ENCODE measurements around the gene AKT1S1. TPM values are rescaled to one million over a fixed set of nuclear protein-coding genes. Genes with fewer than 3 reads are reported as not detected.
A peak's percentile ranks its signal among the peaks of the same experiment; 100 is the strongest.

AKT1S1 gene
- total and polyA plus RNA-seq, 2 of the 13 experiments (the other 11 are each of a cell fraction or from before 2014, with no cell fraction given) = 13.5 to 27.8 TPM

GRCh38 chr19:49873129-49873521, 4.0 kb downstream of the AKT1S1 start:
- TF ChIP-seq ZBTB43 (CRISPR knock-in tag; conservative IDR thresholded peaks at IDR 0.05) (no peak), RBFOX2 (IDR thresholded peaks at IDR 0.05; ENCODE audit: low read depth, low read length) (peak; percentile 71), NFKBIZ (CRISPR knock-in tag; IDR thresholded peaks at IDR 0.05) (no peak), RBM39 (IDR thresholded peaks at IDR 0.05; ENCODE audit: low read depth, low read length, poor library complexity, severe bottlenecking) (no peak), RARA (CRISPR knock-in tag; IDR thresholded peaks at IDR 0.05) (no peak)
- ChIA-PET POLR2A (no interaction called here), CTCF (ENCODE audit: low intra/inter-chr PET ratio, low total read pairs) (no interaction called here)
- FAIRE-seq (no peak), DNase-seq (ENCODE audit: low spot score) (no peak), ATAC-seq (no peak)
- no TSS peak for BruUV-seq (replicated peaks)
- peaks cover 32% of the 10 kb centered on the region for H3K4me1 ChIP-seq (ENCODE audit: insufficient read depth, low read length)
- intact Hi-C loops (cut with micrococcal nuclease; ENCODE audit: unreplicated experiment) (no loop called here), in situ Hi-C loops (cut with HindIII; ENCODE audit: extremely low pct_ligation_motif_present, low pct_unique_long_range_greater_than_20kb) (no loop called here)
- peaks cover 25% of the 10 kb centered on the region for H3K79me2 ChIP-seq (ENCODE audit: insufficient read depth, low read length)
- no peak overlapping the region for H3K4me2 ChIP-seq (ENCODE audit: low read depth, low read length)
- peaks cover 0 to 5% of the 10 kb centered on the region in 2 experiments; a peak in 3 of 5 replicates for H3K36me3 ChIP-seq (replicated peaks in 1 of 2; ENCODE audit: control insufficient read depth in 1 of 2, insufficient read depth in 2 of 2, low read length in 2 of 2)
- no peak overlapping the region for H2AFZ ChIP-seq (ENCODE audit: low read length)
- no peak overlapping the region for H3K9ac ChIP-seq (ENCODE audit: insufficient read depth, low read depth, low read length)
- no peak overlapping the region for H3K27ac ChIP-seq (ENCODE audit: extremely low read length, insufficient read depth, low read length)
- no peaks in the 10 kb centered on the region; a peak in 1 of 5 replicates for H3K27me3 ChIP-seq (ENCODE audit: control insufficient read depth in 1 of 2, insufficient read depth in 2 of 2, low read length in 2 of 2)
- no peaks in the 10 kb centered on the region for H3K9me3 ChIP-seq (ENCODE audit: low read length)
- H3K4me3 ChIP-seq (replicated peaks in 1 of 3; ENCODE audit: insufficient read depth in 1 of 3, low read depth in 2 of 3, low read length in 3 of 3) = no peak overlapping the region
- peaks cover 2% of the 10 kb centered on the region; the same call in 1 of the 2 replicates for H4K20me1 ChIP-seq (ENCODE audit: insufficient read depth, low read length)
- 92% methylated on average over 15 of the region's 29 CpGs for WGBS (ENCODE audit: low lambda C conversion rate)

GRCh38 chr19:49872245-49873128, 4.7 kb downstream of the AKT1S1 start:
- ChIA-PET CTCF (ENCODE audit: low intra/inter-chr PET ratio, low total read pairs) (no interaction called here), POLR2A (no interaction called here)
- Histone ChIP-seq H3K4me3 (replicated peaks in 1 of 3; ENCODE audit: insufficient read depth in 1 of 3, low read depth in 2 of 3, low read length in 3 of 3) (no peak overlapping the region), H3K4me1 (ENCODE audit: insufficient read depth, low read length) (peaks cover 38% of the 10 kb centered on the region), H3K27ac (ENCODE audit: extremely low read length, insufficient read depth, low read length) (no peak overlapping the region), H3K36me3 (replicated peaks in 1 of 2; ENCODE audit: control insufficient read depth in 1 of 2, insufficient read depth in 2 of 2, low read length in 2 of 2) (peaks cover 0 to 5% of the 10 kb centered on the region in 2 experiments; a peak in 3 of 5 replicates), H3K79me2 (ENCODE audit: insufficient read depth, low read length) (peaks cover 24% of the 10 kb centered on the region), H3K9ac (ENCODE audit: insufficient read depth, low read depth, low read length) (no peak overlapping the region), H4K20me1 (ENCODE audit: insufficient read depth, low read length) (no peaks in the 10 kb centered on the region), H3K27me3 (ENCODE audit: control insufficient read depth in 1 of 2, insufficient read depth in 2 of 2, low read length in 2 of 2) (no peaks in the 10 kb centered on the region; a peak in 1 of 5 replicates), H3K9me3 (ENCODE audit: low read length) (no peaks in the 10 kb centered on the region), H3K4me2 (ENCODE audit: low read depth, low read length) (no peak overlapping the region), H2AFZ (ENCODE audit: low read length) (no peak overlapping the region)
- intact Hi-C loops (cut with micrococcal nuclease; ENCODE audit: unreplicated experiment) = no loop called here
- in situ Hi-C loops (cut with HindIII; ENCODE audit: extremely low pct_ligation_motif_present, low pct_unique_long_range_greater_than_20kb) = no loop called here
- FAIRE-seq = no peak
- ATAC-seq = no peak
- DNase-seq (ENCODE audit: low spot score) = no peak
- WGBS (ENCODE audit: low lambda C conversion rate) = 96% methylated on average over 18 of the region's 27 CpGs
- 0 out of 2 replicates have a peak, but pooled peaks have one; percentile 17 for TF ChIP-seq ZNF768 (CRISPR knock-in tag; IDR thresholded peaks at IDR 0.05)
- no peak for TF ChIP-seq CSRNP2 (CRISPR knock-in tag; conservative IDR thresholded peaks at IDR 0.05; ENCODE audit: low read depth)
- BruUV-seq (replicated peaks) = no TSS peak
